Natural killer cell (primary cell): Measurements from ENCODE around the gene MOB3C. TPM values are rescaled to one million over a fixed set of nuclear protein-coding genes. Genes with fewer than 3 reads are reported as not detected.

Source experiments
- ATAC-seq, 3 donors: fragments of 150-1000 bp in 2 of 3; fragments of 200-7000 bp in 1 of 3; cut with Tn5 transposase; 1 replicate in 1 of 3; 2 replicates in 2 of 3; pipeline ENCODE4 v1.10.0; 2021; ENCODE audit warnings: mild to moderate bottlenecking in 2 of 3, moderate library complexity in 2 of 3
- DNase-seq, 2 donors: peaks; one replicate each; pipeline versions ENCODE4 v3.0.0 to v3.0.0-alpha.2; 2013 to 2021; ENCODE audit warnings: mixed read lengths in 1 of 2
- H3K27ac ChIP-seq: one replicate; pipeline ENCODE4 v1.5.1; 2013; ENCODE audit warnings: mild to moderate bottlenecking, low read length
- H3K27me3 ChIP-seq: one replicate; pipeline ENCODE4 v1.6.1; 2013; ENCODE audit warnings: low read length; ENCODE audit not compliant: control insufficient read depth, insufficient read depth
- H3K36me3 ChIP-seq: one replicate; pipeline ENCODE4 v1.6.1; 2013; ENCODE audit warnings: low read length; ENCODE audit not compliant: control insufficient read depth, insufficient read depth
- H3K4me1 ChIP-seq: one replicate; pipeline ENCODE4 v1.6.1; 2013; ENCODE audit warnings: low read length; ENCODE audit not compliant: control insufficient read depth, insufficient read depth
- H3K4me3 ChIP-seq: one replicate; pipeline ENCODE4 v1.5.1; 2013; ENCODE audit warnings: low read length
- H3K9me3 ChIP-seq: one replicate; pipeline ENCODE4 v1.6.1; 2013; ENCODE audit warnings: low read length; ENCODE audit not compliant: control insufficient read depth, insufficient read depth
- H3K27ac Mint-ChIP-seq, 2 donors: one replicate each; pipeline ENCODE4 v1.8.0; 2022; ENCODE audit warnings: mild to moderate bottlenecking in 2 of 2, mixed read lengths in 2 of 2, moderate library complexity in 1 of 2
- H3K27me3 Mint-ChIP-seq, 2 donors: one replicate each; pipeline ENCODE4 v1.8.0; 2022; ENCODE audit warnings: low read depth in 2 of 2, mixed read lengths in 2 of 2
- H3K36me3 Mint-ChIP-seq: one replicate; pipeline ENCODE4 v1.8.0; 2022; ENCODE audit warnings: mixed read lengths
- H3K4me1 Mint-ChIP-seq, 2 donors: one replicate each; pipeline ENCODE4 v1.8.0; 2022; ENCODE audit warnings: mixed read lengths in 2 of 2
- H3K4me3 Mint-ChIP-seq: one replicate; pipeline ENCODE4 v1.8.0; 2022; ENCODE audit warnings: mild to moderate bottlenecking, moderate library complexity, mixed read lengths
- H3K9me3 Mint-ChIP-seq, 2 donors: one replicate each; pipeline ENCODE4 v1.8.0; 2022; ENCODE audit warnings: mixed read lengths in 2 of 2
- WGBS: methylation state at CpG from one replicate; pipeline ENCODE4 v1.1.7; 2013; ENCODE audit warnings: missing lambda C conversion rate; ENCODE audit not compliant: insufficient coverage; 5-methylcytosine and 5-hydroxymethylcytosine counted together
- intact Hi-C: fragments of 100-400 bp; cut with micrococcal nuclease; formaldehyde crosslinking; loops from one replicate; pipeline ENCODE4 v1.14.2; 2022
- total RNA-seq, 4 donors: library from RNA; stranded (reverse); fragments of 120-200 nt in 1 of 4; gene quantifications; one replicate each; pipeline versions ENCODE4 v1.2.3 to v1.2.4, GENCODE V29; 2013 to 2022
- TF ChIP-seq, protein P1 (sequence below): fragments of 200-600 bp; IDR thresholded peaks from one replicate; pipeline ENCODE4 v1.8.0; 2022; ENCODE audit warnings: antibody characterized with exemption

Gene MOB3C
- total RNA-seq, 3 donors from 2014 or later (not counting 1 experiment from before 2014, with no cell fraction given) = 16.7 to 25.1 (median 19.2) TPM

DNA sequence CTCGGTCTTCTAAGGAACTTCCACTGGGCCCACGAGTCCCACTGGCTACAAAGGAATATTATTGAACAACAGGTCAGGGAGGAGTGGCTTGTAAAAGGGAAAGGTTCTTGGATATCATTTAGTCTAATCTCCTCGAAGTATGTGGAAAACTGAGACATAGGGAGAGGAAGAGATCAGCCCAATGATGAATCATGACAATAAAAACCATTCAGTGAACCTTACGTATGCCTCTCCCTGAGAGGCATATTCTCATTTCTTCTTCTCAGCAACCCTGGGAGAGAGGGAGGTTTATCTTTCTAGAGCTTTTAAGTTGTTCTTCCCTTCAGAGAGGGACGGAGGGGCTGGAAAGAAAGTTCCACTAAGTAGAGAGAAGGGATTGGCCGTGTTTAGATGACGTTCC, 5.3 kb upstream of the MOB3C start:
- Histone ChIP-seq H3K4me3 (no peak overlapping the region), H3K27me3 (no peaks in the 10 kb centered on the region), H3K9me3 (no peaks in the 10 kb centered on the region), H3K4me1 (peaks cover 7% of the 10 kb centered on the region), H3K36me3 (no peaks in the 10 kb centered on the region), H3K27ac (no peak overlapping the region)
- ATAC-seq (no peak), DNase-seq (no peak)
- H3K27me3 Mint-ChIP-seq = no peaks in the 10 kb centered on the region
- peaks cover 8 to 10% of the 10 kb centered on the region in 2 donors for H3K4me1 Mint-ChIP-seq
- TF ChIP-seq, protein P1, sequence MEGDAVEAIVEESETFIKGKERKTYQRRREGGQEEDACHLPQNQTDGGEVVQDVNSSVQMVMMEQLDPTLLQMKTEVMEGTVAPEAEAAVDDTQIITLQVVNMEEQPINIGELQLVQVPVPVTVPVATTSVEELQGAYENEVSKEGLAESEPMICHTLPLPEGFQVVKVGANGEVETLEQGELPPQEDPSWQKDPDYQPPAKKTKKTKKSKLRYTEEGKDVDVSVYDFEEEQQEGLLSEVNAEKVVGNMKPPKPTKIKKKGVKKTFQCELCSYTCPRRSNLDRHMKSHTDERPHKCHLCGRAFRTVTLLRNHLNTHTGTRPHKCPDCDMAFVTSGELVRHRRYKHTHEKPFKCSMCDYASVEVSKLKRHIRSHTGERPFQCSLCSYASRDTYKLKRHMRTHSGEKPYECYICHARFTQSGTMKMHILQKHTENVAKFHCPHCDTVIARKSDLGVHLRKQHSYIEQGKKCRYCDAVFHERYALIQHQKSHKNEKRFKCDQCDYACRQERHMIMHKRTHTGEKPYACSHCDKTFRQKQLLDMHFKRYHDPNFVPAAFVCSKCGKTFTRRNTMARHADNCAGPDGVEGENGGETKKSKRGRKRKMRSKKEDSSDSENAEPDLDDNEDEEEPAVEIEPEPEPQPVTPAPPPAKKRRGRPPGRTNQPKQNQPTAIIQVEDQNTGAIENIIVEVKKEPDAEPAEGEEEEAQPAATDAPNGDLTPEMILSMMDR = no peak
- H3K27ac Mint-ChIP-seq = no peak overlapping the region
- H3K9me3 Mint-ChIP-seq = no peaks in the 10 kb centered on the region
- intact Hi-C loops = no loop called here
- H3K4me3 Mint-ChIP-seq = no peak overlapping the region
- 89% methylated on average over 6 of the region's 7 CpGs for WGBS
- H3K36me3 Mint-ChIP-seq = no peaks in the 10 kb centered on the region

DNA sequence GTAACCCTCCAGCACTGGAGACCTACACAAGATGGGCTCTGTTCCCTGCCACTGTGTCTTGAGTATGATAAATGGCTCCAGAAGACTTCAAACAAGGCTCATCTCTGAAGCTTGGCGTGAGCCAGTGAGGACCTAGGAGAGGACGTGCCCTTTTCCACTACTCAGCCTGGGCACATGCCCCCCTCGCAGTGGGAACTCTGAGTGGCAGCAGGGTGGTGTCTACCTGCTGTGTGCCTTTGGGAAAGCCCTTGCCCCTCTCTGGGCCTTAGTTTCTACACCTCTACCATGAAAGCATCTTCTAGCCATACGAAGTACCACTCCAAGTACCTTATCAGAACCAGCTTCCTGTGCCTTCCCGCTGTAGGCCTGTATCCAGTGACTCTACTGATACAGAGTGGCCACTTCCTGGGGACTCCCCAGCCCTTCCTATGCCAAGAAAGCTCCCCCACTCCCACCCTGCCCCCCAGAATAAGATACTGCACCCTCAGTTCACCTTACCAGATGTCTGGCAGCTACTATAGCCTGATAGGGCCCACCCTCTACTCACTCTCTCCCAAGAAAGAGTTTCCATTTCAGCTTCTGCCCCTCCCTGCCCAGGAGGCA, 3.1 kb upstream of the MOB3C start:
- H3K9me3 Mint-ChIP-seq = no peaks in the 10 kb centered on the region
- Histone ChIP-seq H3K4me3 (no peak overlapping the region), H3K9me3 (no peaks in the 10 kb centered on the region), H3K27me3 (no peaks in the 10 kb centered on the region), H3K27ac (no peak overlapping the region), H3K4me1 (peaks cover 24% of the 10 kb centered on the region), H3K36me3 (no peaks in the 10 kb centered on the region)
- intact Hi-C loops = loop anchor here (5.0 kb wide), 1 partner anchor 98 kb away; the partner anchor contains the start of gene EFCAB14
- ATAC-seq = no peak
- WGBS = 90% methylated on average over 5 of the region's 5 CpGs
- H3K4me3 Mint-ChIP-seq = no peak overlapping the region
- peaks cover 18 to 25% of the 10 kb centered on the region in 2 donors for H3K4me1 Mint-ChIP-seq
- TF ChIP-seq, protein P1 = no peak
- H3K27me3 Mint-ChIP-seq = no peaks in the 10 kb centered on the region
- H3K27ac Mint-ChIP-seq = peak overlapping the region in 1 of 2 donors; percentile 27
- no peaks in the 10 kb centered on the region for H3K36me3 Mint-ChIP-seq
- no peak for DNase-seq

DNA sequence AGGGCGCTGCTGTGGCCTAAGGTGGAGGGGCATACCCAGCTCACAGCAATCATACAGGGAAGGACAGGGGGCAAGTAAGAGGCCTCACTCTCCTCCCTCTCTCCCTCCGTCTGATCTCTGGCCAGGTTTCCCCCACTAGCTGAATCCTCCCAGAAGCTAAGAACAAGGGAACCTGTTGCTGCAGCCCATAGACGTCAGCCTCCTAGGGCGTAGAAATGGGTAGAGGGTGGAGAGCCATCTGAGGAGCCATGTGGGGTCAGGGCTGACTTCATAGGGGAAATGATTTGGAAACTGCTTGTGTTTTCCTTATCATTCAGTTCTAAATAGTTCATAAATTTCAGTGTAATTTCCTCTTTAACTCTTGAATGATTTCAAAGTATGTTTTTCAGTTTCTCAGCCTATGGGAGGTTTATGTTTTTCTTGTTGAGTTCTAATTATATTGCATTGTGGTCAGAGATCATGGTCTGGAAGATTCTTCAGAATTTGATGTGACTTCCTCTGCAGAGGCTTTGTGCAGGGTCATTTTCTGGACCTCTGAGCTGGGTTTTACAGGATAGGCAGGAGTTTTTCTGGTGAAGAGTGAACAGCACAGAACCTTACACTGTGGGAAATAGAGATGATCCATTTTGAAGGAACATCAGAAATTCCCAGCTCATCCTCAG, 2.3 kb upstream of the MOB3C start:
- intact Hi-C loops = loop anchor here (5.0 kb wide), 1 partner anchor 98 kb away; the partner anchor contains the start of gene EFCAB14
- 82% methylated on average over 4 of the region's 4 CpGs for WGBS
- ATAC-seq (no peak), DNase-seq (no peak)
- Histone ChIP-seq H3K9me3 (no peaks in the 10 kb centered on the region), H3K27ac (no peak overlapping the region), H3K36me3 (no peaks in the 10 kb centered on the region), H3K4me1 (peaks cover 32% of the 10 kb centered on the region), H3K4me3 (no peak overlapping the region), H3K27me3 (no peaks in the 10 kb centered on the region)
- H3K36me3 Mint-ChIP-seq = no peaks in the 10 kb centered on the region
- no peaks in the 10 kb centered on the region for H3K27me3 Mint-ChIP-seq
- H3K27ac Mint-ChIP-seq = peak overlapping the region; percentile 27 to 94
- H3K9me3 Mint-ChIP-seq = no peaks in the 10 kb centered on the region
- peaks cover 23 to 34% of the 10 kb centered on the region in 2 donors for H3K4me1 Mint-ChIP-seq
- H3K4me3 Mint-ChIP-seq = no peak overlapping the region
- TF ChIP-seq, protein P1 = no peak
